Mesenchymal stem cell (in vitro differentiated cells and primary cell): ENCODE results near the gene CSGALNACT2.
A peak's percentile ranks its signal among the peaks of the same experiment; 100 is the strongest.

Experiments used
- DNase-seq: peaks from one replicate; pipeline ENCODE4 v3.0.0-alpha.2; 2013
- H2AFZ ChIP-seq: one replicate; pipeline ENCODE4 v1.6.1; 2013; ENCODE audit warnings: low read depth, mild to moderate bottlenecking, control low read depth, inconsistent platforms, low read length, moderate library complexity
- H2AK5ac ChIP-seq: 2 replicates; pipeline ENCODE4 v1.6.1; 2013; ENCODE audit warnings: low read length, moderate library complexity, mild to moderate bottlenecking, inconsistent platforms; ENCODE audit not compliant: severe bottlenecking
- H2BK120ac ChIP-seq: one replicate; pipeline ENCODE4 v1.6.1; 2013; ENCODE audit warnings: low read depth, mild to moderate bottlenecking, inconsistent platforms, low read length, moderate library complexity
- H2BK12ac ChIP-seq, 2 experiments: one replicate each; pipeline ENCODE4 v1.6.1; 2013; ENCODE audit warnings: inconsistent platforms in 2 of 2, low read length in 2 of 2, mild to moderate bottlenecking in 2 of 2, moderate library complexity in 2 of 2, control low read depth in 1 of 2
- H2BK15ac ChIP-seq: one replicate; pipeline ENCODE4 v1.6.1; 2013; ENCODE audit warnings: mild to moderate bottlenecking, low read depth, inconsistent platforms; ENCODE audit not compliant: poor library complexity, severe bottlenecking
- H2BK5ac ChIP-seq: 2 replicates; pipeline ENCODE4 v1.6.1; 2013; ENCODE audit warnings: low read depth, mild to moderate bottlenecking, low read length, control low read depth, inconsistent platforms; ENCODE audit not compliant: poor library complexity, severe bottlenecking
- H3K14ac ChIP-seq, 2 experiments: one replicate each; pipeline ENCODE4 v1.6.1; 2013; ENCODE audit warnings: inconsistent platforms in 2 of 2, low read length in 2 of 2, control low read depth in 1 of 2, mild to moderate bottlenecking in 1 of 2, moderate library complexity in 1 of 2
- H3K18ac ChIP-seq, 2 experiments: one replicate each; pipeline ENCODE4 v1.6.1; 2013; ENCODE audit warnings: inconsistent platforms in 2 of 2, low read length in 2 of 2, control low read depth in 1 of 2, low read depth in 1 of 2, mild to moderate bottlenecking in 1 of 2
- H3K23ac ChIP-seq, 2 experiments: one replicate each; pipeline ENCODE4 v1.6.1; 2013; ENCODE audit warnings: inconsistent platforms in 2 of 2, low read length in 2 of 2, mild to moderate bottlenecking in 2 of 2, moderate library complexity in 2 of 2, control low read depth in 1 of 2
- H3K27ac ChIP-seq: 2 replicates; pipeline ENCODE4 v1.5.1; 2013; ENCODE audit warnings: mild to moderate bottlenecking, moderate library complexity, low read length, control low read depth, inconsistent platforms; ENCODE audit not compliant: poor library complexity, severe bottlenecking
- H3K27me3 ChIP-seq, 2 experiments: 2 replicates each; pipeline versions ENCODE4 v1.6.1 to v1.7.0; 2013; ENCODE audit warnings: low read length in 2 of 2, mild to moderate bottlenecking in 2 of 2, moderate library complexity in 2 of 2, control low read depth in 1 of 2, inconsistent platforms in 1 of 2; ENCODE audit not compliant: control insufficient read depth in 1 of 2, insufficient read depth in 1 of 2
- H3K36me3 ChIP-seq, 2 experiments: 2 replicates each; pipeline versions ENCODE4 v1.6.1 to v1.7.0; 2013; ENCODE audit warnings: low read length in 2 of 2, control low read depth in 1 of 2, inconsistent platforms in 1 of 2, low read depth in 1 of 2, mild to moderate bottlenecking in 1 of 2; ENCODE audit not compliant: insufficient read depth in 2 of 2, control insufficient read depth in 1 of 2
- H3K4ac ChIP-seq, 2 experiments: one replicate each; pipeline ENCODE4 v1.6.1; 2013; ENCODE audit warnings: inconsistent platforms in 2 of 2, low read length in 2 of 2, mild to moderate bottlenecking in 2 of 2, moderate library complexity in 2 of 2, control low read depth in 1 of 2, low read depth in 1 of 2
- H3K4me1 ChIP-seq: 2 replicates; pipeline ENCODE4 v1.6.1; 2013; ENCODE audit warnings: low read depth, low read length, control low read depth; ENCODE audit not compliant: control insufficient read depth, insufficient read depth
- H3K4me2 ChIP-seq: 2 replicates; pipeline ENCODE4 v1.6.1; 2013; ENCODE audit warnings: low read length, mild to moderate bottlenecking, inconsistent platforms; ENCODE audit not compliant: poor library complexity, severe bottlenecking
- H3K4me3 ChIP-seq, 2 experiments: 2 replicates each; pipeline versions ENCODE4 v1.5.1 to v1.7.0; 2013; ENCODE audit warnings: low read length in 2 of 2, mild to moderate bottlenecking in 2 of 2, control low read depth in 1 of 2, low read depth in 1 of 2; ENCODE audit not compliant: insufficient read depth in 1 of 2
- H3K79me1 ChIP-seq: replicated peaks from 2 replicates; pipeline ENCODE4 v1.6.1; 2013; ENCODE audit warnings: mild to moderate bottlenecking, control low read depth, low read length, inconsistent platforms; ENCODE audit not compliant: poor library complexity, severe bottlenecking
- H3K9ac ChIP-seq: 2 replicates; pipeline ENCODE4 v1.7.0; 2013; ENCODE audit warnings: mild to moderate bottlenecking, low read length, moderate library complexity
- H3K9me3 ChIP-seq: 2 replicates; pipeline ENCODE4 v1.7.0; 2013; ENCODE audit warnings: mild to moderate bottlenecking, low read length; ENCODE audit not compliant: control insufficient read depth
- H4K8ac ChIP-seq: one replicate; pipeline ENCODE4 v1.6.1; 2013; ENCODE audit warnings: inconsistent platforms, mild to moderate bottlenecking, low read length, moderate library complexity
- H4K91ac ChIP-seq: one replicate; pipeline ENCODE4 v1.6.1; 2013; ENCODE audit warnings: mild to moderate bottlenecking, low read length, inconsistent platforms
- WGBS: methylation state at CpG from one replicate; pipeline ENCODE4 v1.1.7; 2013; ENCODE audit warnings: mixed read lengths; 5-methylcytosine and 5-hydroxymethylcytosine counted together

CSGALNACT2 gene

GRCh38 chr10:43196131-43196980 is 58.1 kb downstream of the CSGALNACT2 start:
- no peak overlapping the region for H3K4ac ChIP-seq
- H2AK5ac ChIP-seq, result no peak overlapping the region
- H3K23ac ChIP-seq, result no peak overlapping the region
- H3K27ac ChIP-seq, result no peak overlapping the region
- no peak overlapping the region for H3K18ac ChIP-seq
- 94% methylated on average over 20 of the region's 20 CpGs for WGBS
- H3K9ac ChIP-seq, result no peak overlapping the region
- peak overlapping the region; percentile 18 for H4K91ac ChIP-seq
- no peak overlapping the region for H2BK120ac ChIP-seq
- H3K79me1 ChIP-seq, result peaks cover 5% of the 10 kb centered on the region
- no peak overlapping the region for H3K14ac ChIP-seq
- H2BK15ac ChIP-seq, result no peak overlapping the region
- peaks cover 2% of the 10 kb centered on the region for H3K4me1 ChIP-seq
- no peaks in the 10 kb centered on the region for H3K27me3 ChIP-seq
- no peak overlapping the region for H2BK12ac ChIP-seq
- DNase-seq, result no peak
- H4K8ac ChIP-seq, result no peak overlapping the region
- H2BK5ac ChIP-seq, result no peak overlapping the region
- H3K4me2 ChIP-seq, result no peak overlapping the region
- peaks cover 19 to 33% of the 10 kb centered on the region in 2 experiments for H3K36me3 ChIP-seq
- H3K4me3 ChIP-seq, result no peak overlapping the region
- no peaks in the 10 kb centered on the region for H3K9me3 ChIP-seq
- no peak overlapping the region for H2AFZ ChIP-seq

GRCh38 chr10:43196981-43197833 is 59.0 kb downstream of the CSGALNACT2 start:
- WGBS, result 92% methylated on average over 20 of the region's 20 CpGs
- no peak overlapping the region for H2BK15ac ChIP-seq
- H3K4me2 ChIP-seq, result no peak overlapping the region
- no peak overlapping the region for H2AFZ ChIP-seq
- H3K79me1 ChIP-seq, result peaks cover under 1% of the 10 kb centered on the region
- H3K18ac ChIP-seq, result no peak overlapping the region
- no peak overlapping the region for H3K27ac ChIP-seq
- no peak overlapping the region for H3K14ac ChIP-seq
- no peak overlapping the region for H2BK12ac ChIP-seq
- no peak overlapping the region for H2BK120ac ChIP-seq
- H3K9ac ChIP-seq, result no peak overlapping the region
- H4K91ac ChIP-seq, result no peak overlapping the region
- H4K8ac ChIP-seq, result no peak overlapping the region
- no peak overlapping the region for H2AK5ac ChIP-seq
- peaks cover 11 to 27% of the 10 kb centered on the region in 2 experiments for H3K36me3 ChIP-seq
- H3K23ac ChIP-seq, result no peak overlapping the region
- H3K27me3 ChIP-seq, result no peaks in the 10 kb centered on the region
- DNase-seq, result no peak
- no peaks in the 10 kb centered on the region for H3K9me3 ChIP-seq
- H2BK5ac ChIP-seq, result no peak overlapping the region
- no peak overlapping the region for H3K4me3 ChIP-seq
- no peak overlapping the region for H3K4ac ChIP-seq
- peaks cover 7% of the 10 kb centered on the region for H3K4me1 ChIP-seq

GRCh38 chr10:43197834-43198681 is 59.8 kb downstream of the CSGALNACT2 start:
- Histone ChIP-seq H3K9ac (no peak overlapping the region), H2AK5ac (no peak overlapping the region), H2BK15ac (no peak overlapping the region), H2BK12ac (no peak overlapping the region), H3K4me3 (no peak overlapping the region), H3K23ac (no peak overlapping the region), H3K9me3 (no peaks in the 10 kb centered on the region), H3K79me1 (no peaks in the 10 kb centered on the region), H3K27me3 (no peaks in the 10 kb centered on the region), H2BK120ac (no peak overlapping the region), H3K18ac (no peak overlapping the region), H4K8ac (no peak overlapping the region), H4K91ac (no peak overlapping the region), H3K27ac (no peak overlapping the region), H2BK5ac (no peak overlapping the region), H3K4me2 (no peak overlapping the region), H3K14ac (no peak overlapping the region), H2AFZ (no peak overlapping the region), H3K36me3 (peaks cover 4 to 20% of the 10 kb centered on the region in 2 experiments), H3K4me1 (peaks cover 16% of the 10 kb centered on the region), H3K4ac (no peak overlapping the region)
- WGBS, result 85% methylated on average over 15 of the region's 15 CpGs
- no peak for DNase-seq
